Lower leg skin (tissue), 4 donors: ENCODE results near the gene CTSZ. TPM values are rescaled to one million over a fixed set of nuclear protein-coding genes. Genes with fewer than 3 reads are reported as not detected.

ENCODE experiments used
- DNase-seq, 2 donors: peaks; one replicate each; pipeline ENCODE4 v3.0.0-alpha.2; 2019; ENCODE audit warnings: low spot score in 2 of 2
- H3K4me3 ChIP-seq: fragments of 200-600 bp; sonication (generic); 2 replicates; pipeline ENCODE4 v1.5.1; 2017; ENCODE audit warnings: mild to moderate bottlenecking, low read depth; ENCODE audit not compliant: poor library complexity, severe bottlenecking
- POLR2A ChIP-seq, 2 donors: fragments of 450-650 bp; IDR thresholded peaks; one replicate each; pipeline ENCODE4 v1.6.1; 2016 to 2017; ENCODE audit warnings: antibody characterized with exemption in 2 of 2, mild to moderate bottlenecking in 1 of 2, moderate library complexity in 1 of 2
- WGBS, 2 donors: methylation state at CpG; one replicate each; pipeline ENCODE4 v1.1.5; 2018; 5-methylcytosine and 5-hydroxymethylcytosine counted together
- intact Hi-C: fragments of 100-400 bp; cut with DNase I; formaldehyde crosslinking; loops from one replicate; pipeline ENCODE4 v1.15.0; 2023; ENCODE audit warnings: low total_unique reads
- total RNA-seq, 4 donors: library from RNA; depleted of rRNA; stranded (reverse); fragments of >200 nt; gene quantifications; one replicate each; pipeline ENCODE4 v1.1.0, GENCODE V29; 2016
- TF ChIP-seq, protein P1 (sequence below), 3 donors: fragments of 450-650 bp; IDR thresholded peaks; one replicate each; pipeline ENCODE4 v1.5.1; 2016; ENCODE audit warnings: antibody characterized with exemption in 3 of 3, mild to moderate bottlenecking in 3 of 3, moderate library complexity in 2 of 3

Gene CTSZ
- total RNA-seq, 4 donors from 2014 or later, result 30.1 to 64.1 (median 40.0) TPM

- DNase-seq, result peak in 1 of 2 donors; percentile 84
- intact Hi-C loops, result no loop called here
- H3K4me3 ChIP-seq, result peak overlapping the region; percentile 44
- no peak for TF ChIP-seq POLR2A (IDR thresholded peaks at IDR 0.05)
- TF ChIP-seq, protein P1, sequence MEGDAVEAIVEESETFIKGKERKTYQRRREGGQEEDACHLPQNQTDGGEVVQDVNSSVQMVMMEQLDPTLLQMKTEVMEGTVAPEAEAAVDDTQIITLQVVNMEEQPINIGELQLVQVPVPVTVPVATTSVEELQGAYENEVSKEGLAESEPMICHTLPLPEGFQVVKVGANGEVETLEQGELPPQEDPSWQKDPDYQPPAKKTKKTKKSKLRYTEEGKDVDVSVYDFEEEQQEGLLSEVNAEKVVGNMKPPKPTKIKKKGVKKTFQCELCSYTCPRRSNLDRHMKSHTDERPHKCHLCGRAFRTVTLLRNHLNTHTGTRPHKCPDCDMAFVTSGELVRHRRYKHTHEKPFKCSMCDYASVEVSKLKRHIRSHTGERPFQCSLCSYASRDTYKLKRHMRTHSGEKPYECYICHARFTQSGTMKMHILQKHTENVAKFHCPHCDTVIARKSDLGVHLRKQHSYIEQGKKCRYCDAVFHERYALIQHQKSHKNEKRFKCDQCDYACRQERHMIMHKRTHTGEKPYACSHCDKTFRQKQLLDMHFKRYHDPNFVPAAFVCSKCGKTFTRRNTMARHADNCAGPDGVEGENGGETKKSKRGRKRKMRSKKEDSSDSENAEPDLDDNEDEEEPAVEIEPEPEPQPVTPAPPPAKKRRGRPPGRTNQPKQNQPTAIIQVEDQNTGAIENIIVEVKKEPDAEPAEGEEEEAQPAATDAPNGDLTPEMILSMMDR (IDR thresholded peaks at IDR 0.05), result no peak
- 66 to 70% methylated on average over 2 to 3 of the region's 3 CpGs for WGBS, 2 donors
Measured at GRCh38 chr20:59005523-59006166, 1.4 kb downstream of the CTSZ start.

DNA sequence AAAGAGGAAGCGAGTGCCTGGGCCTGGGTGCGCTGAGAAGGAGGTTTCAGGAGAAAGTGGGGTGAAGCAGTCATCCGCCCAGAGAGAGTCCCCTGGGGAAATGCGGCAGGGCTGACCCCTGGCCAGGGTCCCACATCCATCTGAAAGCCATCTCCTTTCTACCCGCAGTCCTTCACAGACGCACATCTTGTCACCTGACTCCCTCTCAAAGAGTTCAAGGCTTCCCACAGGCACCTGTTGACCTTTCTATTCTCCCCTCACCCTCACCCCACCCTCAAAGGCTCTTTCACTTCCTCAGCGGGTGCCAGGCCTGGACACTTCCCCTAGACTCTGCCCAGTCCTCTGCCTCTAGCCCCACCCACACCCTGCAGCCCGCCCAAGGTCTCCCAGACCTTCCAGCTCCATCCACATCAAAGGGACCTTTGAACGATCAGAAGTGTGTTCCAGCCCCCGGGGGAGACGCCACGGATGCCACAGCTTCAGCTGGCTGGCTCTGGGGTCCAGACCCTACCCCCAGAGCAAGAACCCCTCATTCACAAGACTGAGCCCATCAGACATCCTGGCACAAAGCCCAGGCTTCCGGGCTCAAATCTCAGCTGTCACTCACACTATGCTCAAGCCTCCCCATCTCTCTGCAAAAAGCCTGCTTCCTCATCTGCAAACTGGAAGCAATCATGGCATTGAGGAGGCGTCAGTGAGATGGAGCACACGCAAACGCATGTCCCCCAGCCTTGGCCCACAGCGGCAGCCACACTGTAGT, 2.1 kb downstream of the CTSZ start:
- no peak overlapping the region for H3K4me3 ChIP-seq
- intact Hi-C loops, result no loop called here
- WGBS, 2 donors, result 57 to 62% methylated on average over 17 of the region's 17 CpGs
- TF ChIP-seq, protein P1 (IDR thresholded peaks at IDR 0.05), result no peak
- TF ChIP-seq POLR2A (IDR thresholded peaks at IDR 0.05), result no peak
- peak in 1 of 2 donors; percentile 90 for DNase-seq

DNA sequence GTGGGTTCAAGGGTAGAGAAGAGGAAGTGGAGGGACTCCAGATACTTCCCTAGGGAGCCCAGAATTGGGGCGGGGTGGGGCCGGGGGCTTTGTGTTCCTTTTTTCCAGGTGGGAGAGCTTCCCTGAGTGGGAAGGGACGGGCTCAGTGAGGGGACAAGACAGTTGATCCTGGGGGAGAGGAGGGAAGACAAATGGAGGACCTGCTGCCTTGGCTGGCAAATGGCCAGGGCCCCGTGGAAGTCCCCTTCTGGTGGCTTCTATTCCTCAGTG, 2.6 kb downstream of the CTSZ start:
- 65 to 68% methylated on average over 4 of the region's 4 CpGs for WGBS, 2 donors
- intact Hi-C loops, result no loop called here
- TF ChIP-seq, protein P1 (IDR thresholded peaks at IDR 0.05), result no peak
- TF ChIP-seq POLR2A (IDR thresholded peaks at IDR 0.05), result no peak
- peak in 1 of 2 donors; percentile 91 for DNase-seq
- no peak overlapping the region for H3K4me3 ChIP-seq

DNA sequence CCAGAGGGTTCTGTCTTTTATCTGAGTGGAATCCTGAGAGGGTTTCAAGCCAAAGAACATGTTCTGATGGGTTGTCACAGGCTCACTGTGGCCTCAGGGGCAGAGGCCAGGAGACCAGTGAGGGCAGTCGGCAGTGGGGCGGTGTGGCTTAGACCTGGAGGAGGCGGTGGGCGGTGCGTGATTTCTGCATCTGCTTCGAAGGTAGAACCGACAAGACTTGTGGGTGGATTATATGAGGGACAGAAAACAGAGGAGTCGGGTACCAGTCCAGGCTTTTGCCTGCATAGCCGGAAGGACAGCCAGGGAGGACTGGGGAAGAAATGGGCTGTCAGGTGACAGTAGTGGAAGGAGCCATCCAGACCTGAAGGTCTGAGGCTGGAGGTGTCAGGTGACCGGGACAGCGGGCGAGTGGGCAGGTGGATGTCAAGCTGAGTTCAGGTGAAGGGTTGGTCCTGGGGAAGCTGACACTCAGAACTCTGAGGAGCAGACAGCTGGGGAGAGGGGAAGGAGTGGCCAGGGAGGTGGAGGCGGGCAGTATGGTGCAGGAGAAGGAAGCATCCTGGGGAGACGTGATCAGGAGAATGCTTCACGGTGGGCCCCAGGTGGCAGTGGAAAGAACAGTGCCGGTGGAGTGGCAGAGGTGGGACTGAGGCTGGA, 3.1 kb downstream of the CTSZ start:
- no peak for DNase-seq
- intact Hi-C loops, result no loop called here
- TF ChIP-seq, protein P1 (IDR thresholded peaks at IDR 0.05), result no peak
- TF ChIP-seq POLR2A (IDR thresholded peaks at IDR 0.05), result no peak
- no peak overlapping the region for H3K4me3 ChIP-seq
- WGBS, 2 donors, result 78 to 87% methylated on average over 16 of the region's 16 CpGs

- no peak for DNase-seq
- 86 to 88% methylated on average over 17 of the region's 17 CpGs for WGBS, 2 donors
- no peak for TF ChIP-seq POLR2A (IDR thresholded peaks at IDR 0.05)
- TF ChIP-seq, protein P1 (IDR thresholded peaks at IDR 0.05), result no peak
- H3K4me3 ChIP-seq, result no peak overlapping the region
- intact Hi-C loops, result no loop called here
Measured at GRCh38 chr20:59002874-59003399, 4.1 kb downstream of the CTSZ start.
